Mononuclear cell (primary cell): ENCODE data around the gene KAZN. TPM values are rescaled to one million over a fixed set of nuclear protein-coding genes. Genes with fewer than 3 reads are reported as not detected.
"Not testable (repeated sequence)": the region's sequence is repeated elsewhere in the genome, so short reads cannot be mapped to it uniquely, and the experiment has no call there.

ENCODE experiments used
- H3K27me3 ChIP-seq: 2 replicates; pipeline ENCODE4 v1.6.0; 2011; ENCODE audit warnings: low read length, control low read depth; ENCODE audit not compliant: insufficient read depth
- H3K4me1 ChIP-seq: 2 replicates; pipeline ENCODE4 v1.5.1; 2011; ENCODE audit warnings: mild to moderate bottlenecking, low read length, control low read depth; ENCODE audit not compliant: insufficient read depth
- H3K4me3 ChIP-seq: 2 replicates; pipeline ENCODE4 v1.5.1; 2011; ENCODE audit warnings: mild to moderate bottlenecking, low read length, moderate library complexity
- H3K9me3 ChIP-seq: 2 replicates; pipeline ENCODE4 v1.5.1; 2011; ENCODE audit warnings: low read depth, mild to moderate bottlenecking, control low read depth, low read length
- total RNA-seq: library from RNA; depleted of rRNA; stranded (reverse); fragments of >200 nt; gene quantifications from one replicate; pipeline ENCODE4 v1.2.3, GENCODE V29; 2012

The KAZN gene
- total RNA-seq, 1 donor, result 0.31 TPM

DNA sequence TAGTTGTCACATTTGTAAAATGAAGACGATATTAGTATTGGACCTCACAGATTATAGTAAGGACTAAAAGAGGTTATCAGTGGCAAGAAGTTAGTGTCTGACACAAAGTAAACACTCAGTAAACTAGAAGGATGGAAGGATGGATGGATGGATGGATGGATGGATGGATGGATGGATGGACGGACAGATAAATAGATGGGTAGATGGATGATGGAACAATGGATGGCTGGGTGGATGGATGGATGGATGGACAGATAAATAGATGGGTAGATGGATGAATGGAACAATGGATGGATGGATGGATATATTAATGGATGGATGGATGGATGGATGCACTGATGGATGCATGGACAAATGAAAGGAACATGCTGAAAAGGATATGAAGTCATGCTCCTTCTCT, 22.3 kb upstream of the KAZN start:
- Histone ChIP-seq H3K4me1 (no peaks in the 10 kb centered on the region), H3K27me3 (no peaks in the 10 kb centered on the region)

DNA sequence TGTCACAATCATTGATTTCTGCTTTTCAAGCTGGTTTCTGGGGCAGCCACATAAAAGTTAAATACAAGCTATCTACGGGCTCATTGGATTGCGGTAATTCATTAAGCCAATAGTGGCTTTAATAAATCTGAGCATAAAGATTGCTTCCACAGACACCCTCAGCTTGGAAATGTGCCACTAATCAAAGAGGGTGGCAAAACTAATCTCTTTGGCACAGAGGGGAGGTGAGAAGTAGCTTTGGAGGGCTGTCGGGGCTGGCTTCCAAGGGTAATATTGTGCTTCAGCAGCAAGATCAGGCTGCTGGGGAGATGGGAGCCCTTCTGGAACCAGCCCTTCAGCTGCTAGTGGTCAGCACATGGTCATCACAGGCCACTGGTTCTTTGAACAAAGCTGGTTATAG, 21.2 kb upstream of the KAZN start:
- Histone ChIP-seq H3K4me3 (no peak overlapping the region), H3K27me3 (no peaks in the 10 kb centered on the region), H3K9me3 (no peaks in the 10 kb centered on the region)

More for the DNA sequence above, 22.3 kb upstream of the KAZN start:
- Histone ChIP-seq H3K9me3 (no peaks in the 10 kb centered on the region), H3K4me3 (no peak overlapping the region)

DNA sequence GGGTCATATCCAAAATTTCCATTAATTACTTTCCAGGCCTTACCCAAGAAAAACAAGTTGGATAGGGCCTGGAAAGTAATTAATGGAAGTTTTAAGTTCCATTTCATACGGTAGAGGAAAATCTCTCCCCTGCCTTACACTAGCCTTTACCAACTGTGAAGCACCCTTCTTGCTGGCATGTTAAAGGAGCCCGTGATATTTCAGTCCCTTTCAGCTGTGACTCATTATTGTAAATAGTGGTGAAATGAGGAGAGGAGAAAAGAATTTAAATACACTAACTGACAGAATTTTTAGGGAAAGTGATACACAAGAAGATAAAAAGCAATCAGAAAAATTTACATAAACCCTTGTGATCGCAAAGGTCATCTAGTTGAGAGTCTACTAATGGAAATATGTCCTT, 20.3 kb upstream of the KAZN start:
- no peaks in the 10 kb centered on the region for H3K4me1 ChIP-seq
- no peaks in the 10 kb centered on the region for H3K27me3 ChIP-seq
- H3K4me3 ChIP-seq, result no peak overlapping the region
- H3K9me3 ChIP-seq, result no peaks in the 10 kb centered on the region

More for the DNA sequence above, 21.2 kb upstream of the KAZN start:
- H3K4me1 ChIP-seq, result no peaks in the 10 kb centered on the region

DNA sequence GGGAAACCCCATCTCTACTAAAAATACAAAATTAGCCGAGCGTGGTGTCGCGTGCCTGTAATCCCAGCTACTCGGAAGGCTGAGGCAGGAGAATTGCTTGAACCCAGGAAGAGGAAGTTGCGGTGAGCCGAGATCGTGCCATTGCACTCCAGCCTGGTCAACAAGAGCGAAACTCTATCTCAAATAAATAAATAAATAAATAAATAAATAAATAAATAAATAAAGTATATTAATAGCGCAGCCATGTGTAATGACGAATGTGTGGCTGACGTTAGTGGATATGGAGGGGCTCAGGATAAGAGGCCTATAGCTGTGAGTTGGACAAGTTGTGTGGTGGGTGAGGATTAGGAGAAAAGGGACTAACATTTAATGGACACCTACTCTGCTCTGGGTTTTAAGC, 18.2 kb upstream of the KAZN start:
- not testable (repeated sequence) for H3K4me1 ChIP-seq

DNA sequence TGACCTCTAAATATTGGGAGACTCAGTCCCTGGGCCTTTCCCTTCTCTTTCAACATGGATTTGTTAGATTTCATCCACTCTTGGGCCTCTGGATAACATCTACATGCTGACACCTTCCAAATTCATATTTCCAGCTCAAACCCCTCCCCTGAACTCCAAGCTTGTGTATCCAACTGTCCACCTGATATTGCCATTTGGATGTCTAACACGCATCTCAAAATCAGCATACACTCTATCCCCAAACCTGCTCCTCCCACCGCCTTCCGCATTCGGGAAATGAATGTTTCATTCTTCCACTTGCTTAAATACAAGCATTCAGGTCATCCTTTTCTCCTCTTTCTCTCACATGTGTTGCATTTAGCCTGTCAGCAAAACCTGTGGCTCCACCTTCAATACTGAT, 17.5 kb upstream of the KAZN start:
- H3K9me3 ChIP-seq, result no peaks in the 10 kb centered on the region
- no peaks in the 10 kb centered on the region for H3K27me3 ChIP-seq
- no peaks in the 10 kb centered on the region for H3K4me1 ChIP-seq
- H3K4me3 ChIP-seq, result no peak overlapping the region

More for the DNA sequence above, 18.2 kb upstream of the KAZN start:
- H3K27me3 ChIP-seq, H3K4me3 ChIP-seq, H3K9me3 ChIP-seq: not testable (repeated sequence)

DNA sequence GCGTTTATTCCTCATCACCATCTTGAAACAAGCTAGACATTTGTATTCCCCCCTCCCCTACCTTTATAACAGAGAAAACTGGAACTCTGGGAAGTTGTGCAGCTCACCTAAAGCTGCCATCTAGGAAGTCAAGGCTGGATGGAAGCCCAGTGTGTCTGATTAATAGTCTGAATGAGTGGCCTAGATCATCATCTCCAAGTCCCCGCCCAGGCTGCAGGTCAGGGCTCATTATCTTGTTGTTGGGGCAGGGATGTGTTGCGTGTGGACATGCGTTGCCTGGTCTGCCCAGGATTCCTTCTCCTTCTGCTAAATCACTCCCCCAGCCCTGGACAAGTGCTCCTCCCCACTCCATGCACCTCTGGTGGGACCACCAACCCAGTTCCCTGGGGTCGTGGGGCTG, 14.7 kb upstream of the KAZN start:
- Histone ChIP-seq H3K9me3 (no peaks in the 10 kb centered on the region), H3K4me3 (no peak overlapping the region), H3K4me1 (no peaks in the 10 kb centered on the region), H3K27me3 (no peaks in the 10 kb centered on the region)

DNA sequence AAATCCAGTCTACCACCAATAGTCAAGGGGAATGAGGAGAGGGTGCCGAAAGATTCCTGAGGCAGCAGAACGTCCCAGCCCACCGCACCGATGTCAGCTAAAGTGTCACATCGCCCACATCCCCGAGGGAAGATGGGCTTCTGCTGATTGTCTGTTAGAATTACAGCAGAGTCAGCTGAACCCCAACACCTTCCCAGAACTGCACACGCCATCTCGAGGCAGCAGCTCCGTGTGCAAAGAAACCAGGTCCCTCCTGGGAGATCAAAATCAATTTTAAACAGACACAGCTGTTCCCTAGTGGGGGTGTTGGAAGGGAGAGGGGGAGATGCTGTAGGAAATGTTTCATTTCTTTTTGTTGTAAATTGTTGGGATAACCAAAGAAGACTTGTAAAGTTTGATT, 12.8 kb upstream of the KAZN start:
- Histone ChIP-seq H3K4me1 (no peaks in the 10 kb centered on the region), H3K4me3 (no peak overlapping the region), H3K27me3 (no peaks in the 10 kb centered on the region), H3K9me3 (no peaks in the 10 kb centered on the region)

DNA sequence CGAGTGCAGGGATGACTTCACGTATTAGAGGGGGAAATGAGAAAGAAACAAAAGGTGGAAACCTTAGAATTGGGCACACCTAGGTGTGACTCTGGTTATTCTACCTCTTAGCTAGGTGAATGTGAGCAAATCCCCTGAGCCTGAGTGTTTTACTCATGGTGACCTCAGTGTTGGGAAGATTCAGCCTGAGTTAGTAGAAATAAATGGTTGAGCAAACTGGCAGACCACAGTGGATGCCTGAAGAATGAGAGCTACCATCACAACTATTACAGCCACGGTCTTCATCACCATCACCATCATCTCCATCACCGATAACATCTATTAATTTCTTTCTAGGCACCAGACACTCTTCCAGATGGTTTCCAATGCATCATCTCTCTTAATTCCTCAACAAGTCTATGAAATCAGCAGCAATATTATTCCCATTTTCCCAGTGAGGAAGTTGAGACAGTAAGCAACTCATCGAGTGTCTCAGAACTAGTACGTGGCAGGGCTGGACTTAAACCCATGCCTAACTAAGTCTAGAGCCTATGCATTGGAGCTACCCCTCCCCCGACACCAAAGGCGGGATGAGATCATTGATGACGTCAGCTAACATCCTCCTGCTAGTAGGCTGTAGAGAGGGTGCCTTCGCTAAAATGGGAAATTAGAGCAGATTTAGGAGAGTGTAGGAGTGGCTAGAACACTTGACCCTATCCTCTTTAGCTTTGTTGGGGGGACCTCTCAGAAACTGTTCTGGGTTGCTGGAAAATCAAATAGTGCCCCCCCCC, 7.9 kb upstream of the KAZN start:
- Histone ChIP-seq H3K4me3 (no peak overlapping the region), H3K4me1 (no peaks in the 10 kb centered on the region), H3K9me3 (no peaks in the 10 kb centered on the region), H3K27me3 (no peaks in the 10 kb centered on the region)

DNA sequence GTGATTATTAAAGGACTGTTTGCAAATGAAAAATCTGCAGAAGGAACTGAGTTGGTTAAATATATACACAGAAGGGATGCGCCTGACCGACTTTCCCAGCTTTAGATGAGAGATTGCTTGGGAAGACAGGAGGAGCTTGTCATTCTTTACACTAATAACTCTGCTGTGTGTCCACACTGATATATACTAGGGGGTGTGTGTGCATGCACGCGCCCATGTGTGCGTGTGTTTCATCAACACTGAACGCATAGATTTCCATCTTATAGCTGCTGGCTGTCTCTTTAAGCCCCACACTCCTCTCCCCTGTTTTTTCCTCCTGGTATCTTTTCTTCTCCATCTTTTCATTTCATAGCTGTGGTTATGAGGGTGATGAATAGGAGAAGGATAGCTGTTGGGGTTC, 6.9 kb upstream of the KAZN start:
- peaks cover 7% of the 10 kb centered on the region for H3K27me3 ChIP-seq
- no peak overlapping the region for H3K4me3 ChIP-seq
- no peaks in the 10 kb centered on the region for H3K4me1 ChIP-seq
- no peaks in the 10 kb centered on the region for H3K9me3 ChIP-seq

DNA sequence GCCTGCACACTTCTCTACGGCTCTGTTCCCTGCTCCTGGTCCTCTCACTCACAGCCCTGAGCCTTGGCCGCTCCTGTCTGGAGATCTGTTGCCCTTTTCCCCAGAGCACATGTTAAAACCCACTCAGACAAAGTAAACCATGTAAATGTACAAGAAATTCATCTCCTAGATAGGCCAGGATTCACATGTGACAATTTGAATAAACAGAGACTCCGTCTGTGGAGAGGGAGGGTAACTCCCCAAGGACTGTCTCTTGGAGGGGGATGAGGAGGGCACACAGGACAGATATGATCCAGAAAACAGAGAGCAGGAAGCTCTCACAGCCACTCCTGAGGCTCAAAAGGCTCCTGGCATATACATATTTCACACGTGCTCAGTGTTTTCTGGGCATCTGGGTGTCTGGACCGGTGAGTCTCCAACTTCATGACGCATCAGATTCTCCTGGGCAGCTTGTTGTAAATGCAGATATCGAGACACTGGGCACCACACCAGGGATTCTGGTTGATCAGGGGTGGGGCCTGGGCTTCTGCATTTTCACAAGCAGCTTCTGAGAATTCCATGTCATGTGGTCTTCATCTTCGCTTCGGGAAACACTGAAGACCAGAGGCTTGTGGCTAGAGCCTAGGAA, 6.4 kb upstream of the KAZN start:
- no peak overlapping the region for H3K4me3 ChIP-seq
- no peaks in the 10 kb centered on the region for H3K4me1 ChIP-seq
- no peaks in the 10 kb centered on the region for H3K9me3 ChIP-seq
- peaks cover 12% of the 10 kb centered on the region for H3K27me3 ChIP-seq

DNA sequence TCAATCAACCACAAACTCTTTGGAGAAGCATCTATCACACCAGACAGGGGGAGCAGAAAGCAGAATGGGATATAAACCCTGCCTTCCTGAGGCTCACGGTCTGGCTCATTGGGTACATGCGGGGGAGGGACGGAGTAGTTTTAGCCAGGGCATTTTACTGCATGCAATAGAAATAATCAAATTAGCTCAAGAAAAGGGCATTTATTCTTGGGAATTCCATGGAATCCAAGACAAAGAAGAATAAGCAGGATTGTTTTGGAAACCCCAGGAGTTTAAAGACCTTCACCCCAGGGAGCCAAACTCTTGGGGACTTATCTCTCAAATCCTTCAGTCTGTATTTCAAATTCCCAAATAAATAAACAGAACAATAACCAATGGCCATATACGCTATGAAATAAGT, 5.2 kb upstream of the KAZN start:
- Histone ChIP-seq H3K4me3 (no peak overlapping the region), H3K27me3 (peaks cover 23% of the 10 kb centered on the region), H3K4me1 (no peaks in the 10 kb centered on the region), H3K9me3 (no peaks in the 10 kb centered on the region)

DNA sequence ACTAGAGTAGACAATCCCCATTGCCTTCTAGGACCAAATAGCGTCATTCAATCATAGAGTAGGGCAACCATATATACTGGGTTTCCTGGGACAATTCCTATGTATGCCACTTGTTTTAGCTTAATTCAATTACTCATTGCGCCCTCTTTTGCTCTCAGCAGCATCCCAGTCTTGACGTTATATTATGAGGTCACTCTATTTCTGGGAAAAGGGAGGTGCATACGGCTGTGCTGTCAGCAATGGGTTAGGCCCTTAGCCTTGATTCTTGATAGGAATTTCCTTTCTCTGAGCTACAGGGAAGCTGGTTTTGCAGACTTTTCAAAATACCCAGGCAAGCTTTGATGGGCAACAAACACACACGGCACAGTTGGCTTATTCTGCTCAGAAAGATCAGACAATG, 4.4 kb upstream of the KAZN start:
- Histone ChIP-seq H3K4me1 (no peaks in the 10 kb centered on the region), H3K9me3 (no peaks in the 10 kb centered on the region), H3K4me3 (no peak overlapping the region), H3K27me3 (peaks cover 23% of the 10 kb centered on the region)

DNA sequence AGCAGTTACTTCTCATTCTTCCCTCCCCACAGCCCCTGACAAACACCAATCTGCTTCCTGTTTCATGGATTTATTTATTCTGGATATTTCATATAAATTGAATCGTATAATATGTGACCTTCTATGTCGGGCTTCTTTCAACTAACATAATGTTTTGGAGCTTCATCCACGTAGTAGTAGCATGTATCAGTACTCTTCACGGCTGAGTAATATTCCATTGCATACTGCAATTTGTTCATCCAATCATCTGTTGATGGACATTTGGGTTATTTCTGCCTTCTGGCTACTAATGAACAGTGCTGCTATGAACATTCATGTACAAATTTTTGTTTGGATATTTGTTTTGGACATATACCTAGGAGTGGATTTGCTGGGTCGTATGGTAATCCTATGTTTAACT, 1.9 kb upstream of the KAZN start:
- Histone ChIP-seq H3K4me1 (no peaks in the 10 kb centered on the region), H3K27me3 (peaks cover 48% of the 10 kb centered on the region), H3K4me3 (no peak overlapping the region), H3K9me3 (no peaks in the 10 kb centered on the region)

DNA sequence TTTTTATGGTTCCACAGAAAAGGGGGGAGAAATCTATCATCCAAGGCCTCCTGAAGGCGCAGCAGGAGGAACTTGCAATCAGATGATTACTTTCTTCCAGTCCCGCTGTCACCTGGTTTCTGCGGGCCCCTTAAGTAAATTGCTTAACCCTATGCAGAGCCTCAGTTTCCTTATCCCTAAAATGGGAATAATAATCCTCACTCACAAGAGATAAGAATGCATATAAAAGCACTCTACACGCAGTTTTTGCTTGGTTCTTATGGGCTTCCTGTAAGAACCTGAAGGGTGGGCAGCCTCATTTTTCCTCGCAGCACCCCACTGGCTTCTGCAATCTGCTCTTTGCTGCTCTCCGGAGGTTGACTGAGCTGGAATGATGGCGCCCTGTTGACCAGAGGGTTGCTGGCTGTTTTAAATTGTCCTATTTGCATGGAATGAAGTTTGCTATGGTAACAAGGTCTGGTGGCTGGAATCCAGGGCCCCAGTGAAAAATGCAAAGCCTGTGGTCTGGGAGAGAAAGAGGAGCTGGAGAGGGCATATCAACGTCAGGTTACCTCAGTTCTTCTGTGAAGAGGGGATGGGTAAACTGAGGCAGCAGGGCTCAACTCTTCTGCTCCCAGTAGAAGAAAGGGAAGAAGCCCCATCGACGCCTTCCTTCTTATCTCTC, 1.0 kb upstream of the KAZN start:
- peaks cover 56% of the 10 kb centered on the region for H3K27me3 ChIP-seq
- no peaks in the 10 kb centered on the region for H3K9me3 ChIP-seq
- no peak overlapping the region for H3K4me3 ChIP-seq
- no peaks in the 10 kb centered on the region for H3K4me1 ChIP-seq

DNA sequence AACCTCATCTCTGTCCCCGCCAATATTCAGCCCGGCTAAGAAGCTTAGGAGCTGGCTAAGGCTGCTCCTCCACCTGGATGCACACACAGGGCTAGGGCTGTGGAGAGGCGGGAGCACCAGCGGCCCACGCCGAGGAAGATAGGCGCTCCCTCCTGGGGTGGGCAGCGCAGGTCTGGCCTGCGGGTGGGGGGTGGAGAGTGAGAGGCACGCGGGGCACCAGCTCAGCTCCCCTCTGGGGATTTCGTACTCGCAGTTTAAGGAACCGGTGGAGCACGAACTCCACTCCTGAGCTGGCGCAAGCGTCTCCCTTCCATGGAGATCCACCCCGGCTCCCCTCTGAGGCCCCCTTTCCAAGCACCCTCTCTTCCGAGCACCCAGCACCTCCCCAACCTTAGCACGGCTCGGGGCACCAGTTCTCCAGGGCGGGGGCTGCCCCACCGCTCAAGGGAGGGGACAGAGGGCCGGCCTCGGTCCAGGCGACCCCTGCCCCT, 433 bp upstream of the KAZN start:
- Histone ChIP-seq H3K4me3 (no peak overlapping the region), H3K9me3 (no peaks in the 10 kb centered on the region), H3K4me1 (no peaks in the 10 kb centered on the region), H3K27me3 (peaks cover 60% of the 10 kb centered on the region)
